ENCODE data around the gene IL4. TPM values are rescaled to one million over a fixed set of nuclear protein-coding genes. Genes with fewer than 3 reads are reported as not detected.

IL4 gene
- total and polyA plus RNA-seq, 2 of the 13 experiments (the other 11 are each of a cell fraction or from before 2014, with no cell fraction given), result not detected

DNA sequence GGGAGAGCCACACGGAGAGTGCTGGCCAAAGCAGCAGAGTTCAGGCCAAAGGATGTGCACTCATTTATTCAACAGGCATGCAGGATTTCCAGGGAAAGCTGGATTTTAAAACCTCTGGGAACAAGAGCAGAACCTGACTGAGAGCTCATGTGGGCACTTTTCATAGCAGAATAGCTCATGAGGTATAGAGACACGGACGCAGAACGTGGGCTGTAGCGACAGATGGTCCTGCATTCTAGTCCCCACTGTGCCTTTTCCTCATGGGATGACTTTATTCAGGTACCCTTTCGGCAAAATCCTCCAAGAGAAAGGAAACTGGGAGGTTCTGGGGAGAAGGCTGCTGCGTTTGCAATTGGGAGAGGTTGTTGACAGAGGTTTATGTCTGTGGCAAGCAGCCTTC is 5.4 kb downstream of the IL4 start (continued):
- TF ChIP-seq, protein P1, sequence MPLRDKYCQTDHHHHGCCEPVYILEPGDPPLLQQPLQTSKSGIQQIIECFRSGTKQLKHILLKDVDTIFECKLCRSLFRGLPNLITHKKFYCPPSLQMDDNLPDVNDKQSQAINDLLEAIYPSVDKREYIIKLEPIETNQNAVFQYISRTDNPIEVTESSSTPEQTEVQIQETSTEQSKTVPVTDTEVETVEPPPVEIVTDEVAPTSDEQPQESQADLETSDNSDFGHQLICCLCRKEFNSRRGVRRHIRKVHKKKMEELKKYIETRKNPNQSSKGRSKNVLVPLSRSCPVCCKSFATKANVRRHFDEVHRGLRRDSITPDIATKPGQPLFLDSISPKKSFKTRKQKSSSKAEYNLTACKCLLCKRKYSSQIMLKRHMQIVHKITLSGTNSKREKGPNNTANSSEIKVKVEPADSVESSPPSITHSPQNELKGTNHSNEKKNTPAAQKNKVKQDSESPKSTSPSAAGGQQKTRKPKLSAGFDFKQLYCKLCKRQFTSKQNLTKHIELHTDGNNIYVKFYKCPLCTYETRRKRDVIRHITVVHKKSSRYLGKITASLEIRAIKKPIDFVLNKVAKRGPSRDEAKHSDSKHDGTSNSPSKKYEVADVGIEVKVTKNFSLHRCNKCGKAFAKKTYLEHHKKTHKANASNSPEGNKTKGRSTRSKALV (CRISPR knock-in tag; IDR thresholded peaks at IDR 0.05), result no peak
- TF ChIP-seq, protein P2, sequence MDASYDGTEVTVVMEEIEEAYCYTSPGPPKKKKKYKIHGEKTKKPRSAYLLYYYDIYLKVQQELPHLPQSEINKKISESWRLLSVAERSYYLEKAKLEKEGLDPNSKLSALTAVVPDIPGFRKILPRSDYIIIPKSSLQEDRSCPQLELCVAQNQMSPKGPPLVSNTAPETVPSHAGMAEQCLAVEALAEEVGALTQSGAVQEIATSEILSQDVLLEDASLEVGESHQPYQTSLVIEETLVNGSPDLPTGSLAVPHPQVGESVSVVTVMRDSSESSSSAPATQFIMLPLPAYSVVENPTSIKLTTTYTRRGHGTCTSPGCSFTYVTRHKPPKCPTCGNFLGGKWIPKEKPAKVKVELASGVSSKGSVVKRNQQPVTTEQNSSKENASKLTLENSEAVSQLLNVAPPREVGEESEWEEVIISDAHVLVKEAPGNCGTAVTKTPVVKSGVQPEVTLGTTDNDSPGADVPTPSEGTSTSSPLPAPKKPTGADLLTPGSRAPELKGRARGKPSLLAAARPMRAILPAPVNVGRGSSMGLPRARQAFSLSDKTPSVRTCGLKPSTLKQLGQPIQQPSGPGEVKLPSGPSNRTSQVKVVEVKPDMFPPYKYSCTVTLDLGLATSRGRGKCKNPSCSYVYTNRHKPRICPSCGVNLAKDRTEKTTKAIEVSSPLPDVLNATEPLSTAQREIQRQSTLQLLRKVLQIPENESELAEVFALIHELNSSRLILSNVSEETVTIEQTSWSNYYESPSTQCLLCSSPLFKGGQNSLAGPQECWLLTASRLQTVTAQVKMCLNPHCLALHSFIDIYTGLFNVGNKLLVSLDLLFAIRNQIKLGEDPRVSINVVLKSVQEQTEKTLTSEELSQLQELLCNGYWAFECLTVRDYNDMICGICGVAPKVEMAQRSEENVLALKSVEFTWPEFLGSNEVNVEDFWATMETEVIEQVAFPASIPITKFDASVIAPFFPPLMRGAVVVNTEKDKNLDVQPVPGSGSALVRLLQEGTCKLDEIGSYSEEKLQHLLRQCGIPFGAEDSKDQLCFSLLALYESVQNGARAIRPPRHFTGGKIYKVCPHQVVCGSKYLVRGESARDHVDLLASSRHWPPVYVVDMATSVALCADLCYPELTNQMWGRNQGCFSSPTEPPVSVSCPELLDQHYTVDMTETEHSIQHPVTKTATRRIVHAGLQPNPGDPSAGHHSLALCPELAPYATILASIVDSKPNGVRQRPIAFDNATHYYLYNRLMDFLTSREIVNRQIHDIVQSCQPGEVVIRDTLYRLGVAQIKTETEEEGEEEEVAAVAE (CRISPR knock-in tag; IDR thresholded peaks at IDR 0.05; ENCODE audit: borderline replicate concordance), result no peak

DNA sequence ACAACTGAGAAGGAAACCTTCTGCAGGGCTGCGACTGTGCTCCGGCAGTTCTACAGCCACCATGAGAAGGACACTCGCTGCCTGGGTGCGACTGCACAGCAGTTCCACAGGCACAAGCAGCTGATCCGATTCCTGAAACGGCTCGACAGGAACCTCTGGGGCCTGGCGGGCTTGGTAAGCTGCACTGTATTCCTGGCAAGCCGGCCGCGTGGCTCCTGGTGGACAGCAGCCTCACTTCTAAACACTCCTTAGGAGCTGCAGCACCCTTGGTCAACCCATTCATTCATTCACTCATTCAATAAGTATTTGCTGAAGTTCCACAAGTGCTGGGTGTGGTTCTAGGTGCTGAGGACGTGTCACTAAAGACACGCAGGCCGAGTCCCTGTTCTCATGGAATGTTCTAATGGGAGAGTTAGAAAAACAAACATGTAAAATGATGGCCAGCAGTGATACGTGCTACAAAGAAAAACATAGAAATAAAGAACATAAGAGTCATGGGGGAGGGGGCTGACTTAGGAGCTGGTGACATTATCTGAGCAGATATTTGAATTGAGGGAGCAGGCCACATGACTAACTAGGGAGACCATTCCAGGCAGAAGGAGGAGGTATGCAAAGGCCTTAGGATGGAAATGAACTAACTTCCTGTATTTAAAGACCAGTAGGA is 6.1 kb downstream of the IL4 start:
- ChIA-PET POLR2A (no interaction called here), CTCF (ENCODE audit: low intra/inter-chr PET ratio, low total read pairs) (no interaction called here)
- Histone ChIP-seq H2AFZ (ENCODE audit: low read length) (no peak overlapping the region), H3K9me3 (ENCODE audit: low read length) (no peaks in the 10 kb centered on the region), H3K36me3 (replicated peaks in 1 of 2; ENCODE audit: control insufficient read depth in 1 of 2, insufficient read depth in 2 of 2, low read length in 2 of 2) (no peaks in the 10 kb centered on the region), H3K9ac (ENCODE audit: insufficient read depth, low read depth, low read length) (no peak overlapping the region), H3K27ac (ENCODE audit: extremely low read length, insufficient read depth, low read length) (no peak overlapping the region), H4K20me1 (ENCODE audit: insufficient read depth, low read length) (no peaks in the 10 kb centered on the region), H3K79me2 (ENCODE audit: insufficient read depth, low read length) (no peaks in the 10 kb centered on the region), H3K4me1 (ENCODE audit: insufficient read depth, low read length) (peaks cover 27% of the 10 kb centered on the region), H3K4me2 (ENCODE audit: low read depth, low read length) (no peak overlapping the region), H3K27me3 (ENCODE audit: control insufficient read depth in 1 of 2, insufficient read depth in 2 of 2, low read length in 2 of 2) (peaks cover 1 to 5% of the 10 kb centered on the region in 2 experiments; a peak in 1 of 5 replicates), H3K4me3 (replicated peaks in 1 of 3; ENCODE audit: insufficient read depth in 1 of 3, low read depth in 2 of 3, low read length in 3 of 3) (no peak overlapping the region)
- in situ Hi-C loops (cut with HindIII; ENCODE audit: extremely low pct_ligation_motif_present, low pct_unique_long_range_greater_than_20kb) (no loop called here), intact Hi-C loops (cut with micrococcal nuclease; ENCODE audit: unreplicated experiment) (loop anchor here (5.0 to 10.0 kb wide), 2 partner anchors 65 to 293 kb away; no protein-coding TSS in a partner anchor)
- no TSS peak for BruUV-seq (replicated peaks)
- no peak for ATAC-seq
- FAIRE-seq, result no peak
- no peak for DNase-seq (ENCODE audit: low spot score)
- WGBS (ENCODE audit: low lambda C conversion rate), result 87% methylated on average over 9 of the region's 15 CpGs
- TF ChIP-seq HNRNPK (IDR thresholded peaks at IDR 0.05; ENCODE audit: low read depth, low read length, poor library complexity, severe bottlenecking) (no peak), ZNF496 (CRISPR knock-in tag; IDR thresholded peaks at IDR 0.05; ENCODE audit: insufficient replicate concordance) (no peak), PHF8 (CRISPR knock-in tag; IDR thresholded peaks at IDR 0.05) (no peak), NR2C2 (CRISPR knock-in tag; IDR thresholded peaks at IDR 0.05; ENCODE audit: borderline replicate concordance) (no peak), PHF5A (CRISPR knock-in tag; IDR thresholded peaks at IDR 0.05; ENCODE audit: low read depth, unreplicated experiment) (no peak), FOXJ3 (CRISPR knock-in tag; IDR thresholded peaks at IDR 0.05; ENCODE audit: borderline replicate concordance) (no peak), ZFP36 (IDR thresholded peaks at IDR 0.05; ENCODE audit: borderline replicate concordance, low read depth, low read length, partially characterized antibody) (no peak), ZNF530 (CRISPR knock-in tag; IDR thresholded peaks at IDR 0.05; ENCODE audit: low read depth) (no peak), KDM5B (CRISPR knock-in tag; IDR thresholded peaks at IDR 0.05; ENCODE audit: borderline replicate concordance) (no peak)
- TF ChIP-seq, protein P3, sequence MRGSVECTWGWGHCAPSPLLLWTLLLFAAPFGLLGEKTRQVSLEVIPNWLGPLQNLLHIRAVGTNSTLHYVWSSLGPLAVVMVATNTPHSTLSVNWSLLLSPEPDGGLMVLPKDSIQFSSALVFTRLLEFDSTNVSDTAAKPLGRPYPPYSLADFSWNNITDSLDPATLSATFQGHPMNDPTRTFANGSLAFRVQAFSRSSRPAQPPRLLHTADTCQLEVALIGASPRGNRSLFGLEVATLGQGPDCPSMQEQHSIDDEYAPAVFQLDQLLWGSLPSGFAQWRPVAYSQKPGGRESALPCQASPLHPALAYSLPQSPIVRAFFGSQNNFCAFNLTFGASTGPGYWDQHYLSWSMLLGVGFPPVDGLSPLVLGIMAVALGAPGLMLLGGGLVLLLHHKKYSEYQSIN (CRISPR knock-in tag; IDR thresholded peaks at IDR 0.05; ENCODE audit: borderline replicate concordance), result no peak
- TF ChIP-seq, protein P4, sequence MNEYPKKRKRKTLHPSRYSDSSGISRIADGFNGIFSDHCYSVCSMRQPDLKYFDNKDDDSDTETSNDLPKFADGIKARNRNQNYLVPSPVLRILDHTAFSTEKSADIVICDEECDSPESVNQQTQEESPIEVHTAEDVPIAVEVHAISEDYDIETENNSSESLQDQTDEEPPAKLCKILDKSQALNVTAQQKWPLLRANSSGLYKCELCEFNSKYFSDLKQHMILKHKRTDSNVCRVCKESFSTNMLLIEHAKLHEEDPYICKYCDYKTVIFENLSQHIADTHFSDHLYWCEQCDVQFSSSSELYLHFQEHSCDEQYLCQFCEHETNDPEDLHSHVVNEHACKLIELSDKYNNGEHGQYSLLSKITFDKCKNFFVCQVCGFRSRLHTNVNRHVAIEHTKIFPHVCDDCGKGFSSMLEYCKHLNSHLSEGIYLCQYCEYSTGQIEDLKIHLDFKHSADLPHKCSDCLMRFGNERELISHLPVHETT (CRISPR knock-in tag; conservative IDR thresholded peaks at IDR 0.05), result no peak

All from HepG2 (cell line).